ENCODE results near the gene NUP188.

Gene NUP188

DNA sequence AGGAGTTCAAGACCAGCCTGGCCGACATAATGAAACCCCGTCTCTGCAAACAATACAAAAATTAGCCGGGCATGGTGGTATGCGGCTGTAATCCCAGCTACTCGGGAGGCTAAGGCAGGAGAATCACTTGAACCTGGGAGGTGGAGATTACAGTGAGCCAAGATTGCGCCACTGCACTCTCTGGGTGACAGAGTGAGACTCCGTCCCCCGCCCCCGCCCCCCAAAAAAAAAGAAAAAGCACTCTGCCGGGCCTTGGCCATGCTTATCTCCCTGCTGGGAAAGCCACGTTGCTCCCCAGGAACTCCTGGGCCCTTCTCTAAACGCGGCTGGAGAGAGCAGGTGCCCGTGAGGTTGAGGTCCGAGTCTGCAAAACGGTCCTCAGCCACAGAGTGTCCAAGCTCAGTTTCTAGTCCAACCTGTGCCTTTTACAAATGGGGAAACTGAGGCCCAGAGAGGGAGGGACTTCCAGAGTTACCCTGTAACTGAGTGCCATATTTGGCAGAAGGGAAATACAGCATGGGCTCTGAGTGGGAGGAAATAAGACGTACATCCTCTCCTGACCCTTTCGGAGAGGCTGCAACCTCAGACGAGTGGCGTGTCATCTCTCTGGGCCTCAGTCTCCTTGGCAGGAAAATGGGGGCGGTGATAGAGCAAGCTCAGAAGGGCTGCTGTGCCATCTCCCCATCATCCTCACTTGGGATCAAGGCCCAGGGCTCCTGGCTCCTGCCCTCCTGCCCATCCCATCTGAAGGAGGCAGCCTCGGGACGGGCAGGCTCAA is 33.3 kb upstream of the NUP188 start:
- no peak for DNase-seq (ENCODE audit: low read depth)

DNA sequence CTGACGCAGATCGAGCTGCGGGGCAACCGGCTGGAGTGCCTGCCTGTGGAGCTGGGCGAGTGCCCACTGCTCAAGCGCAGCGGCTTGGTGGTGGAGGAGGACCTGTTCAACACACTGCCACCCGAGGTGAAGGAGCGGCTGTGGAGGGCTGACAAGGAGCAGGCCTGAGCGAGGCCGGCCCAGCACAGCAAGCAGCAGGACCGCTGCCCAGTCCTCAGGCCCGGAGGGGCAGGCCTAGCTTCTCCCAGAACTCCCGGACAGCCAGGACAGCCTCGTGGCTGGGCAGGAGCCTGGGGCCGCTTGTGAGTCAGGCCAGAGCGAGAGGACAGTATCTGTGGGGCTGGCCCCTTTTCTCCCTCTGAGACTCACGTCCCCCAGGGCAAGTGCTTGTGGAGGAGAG is 31.3 kb upstream of the NUP188 start:
- DNase-seq (ENCODE audit: low read depth) = no peak

DNA sequence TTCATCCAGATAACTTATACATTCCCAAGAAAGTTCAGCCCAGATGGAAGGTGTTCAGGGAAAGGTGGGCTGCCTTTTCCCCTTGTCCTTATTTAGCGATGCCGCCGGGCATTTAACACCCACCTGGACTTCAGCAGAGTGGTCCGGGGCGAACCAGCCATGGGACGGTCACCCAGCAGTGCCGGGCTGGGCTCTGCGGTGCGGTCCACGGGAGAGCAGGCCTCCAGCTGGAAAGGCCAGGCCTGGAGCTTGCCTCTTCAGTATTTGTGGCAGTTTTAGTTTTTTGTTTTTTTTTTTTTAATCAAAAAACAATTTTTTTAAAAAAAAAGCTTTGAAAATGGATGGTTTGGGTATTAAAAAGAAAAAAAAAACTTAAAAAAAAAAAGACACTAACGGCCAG is 30.8 kb upstream of the NUP188 start:
- no peak for DNase-seq (ENCODE audit: low read depth)

DNA sequence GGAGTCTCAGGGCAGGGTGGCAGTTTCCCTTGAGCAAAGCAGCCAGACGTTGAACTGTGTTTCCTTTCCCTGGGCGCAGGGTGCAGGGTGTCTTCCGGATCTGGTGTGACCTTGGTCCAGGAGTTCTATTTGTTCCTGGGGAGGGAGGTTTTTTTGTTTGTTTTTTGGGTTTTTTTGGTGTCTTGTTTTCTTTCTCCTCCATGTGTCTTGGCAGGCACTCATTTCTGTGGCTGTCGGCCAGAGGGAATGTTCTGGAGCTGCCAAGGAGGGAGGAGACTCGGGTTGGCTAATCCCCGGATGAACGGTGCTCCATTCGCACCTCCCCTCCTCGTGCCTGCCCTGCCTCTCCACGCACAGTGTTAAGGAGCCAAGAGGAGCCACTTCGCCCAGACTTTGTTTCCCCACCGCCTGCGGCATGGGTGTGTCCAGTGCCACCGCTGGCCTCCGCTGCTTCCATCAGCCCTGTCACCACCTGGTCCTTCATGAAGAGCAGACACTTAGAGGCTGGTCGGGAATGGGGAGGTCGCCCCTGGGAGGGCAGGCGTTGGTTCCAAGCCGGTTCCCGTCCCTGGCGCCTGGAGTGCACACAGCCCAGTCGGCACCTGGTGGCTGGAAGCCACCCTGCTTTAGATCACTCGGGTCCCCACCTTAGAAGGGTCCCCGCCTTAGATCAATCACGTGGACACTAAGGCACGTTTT is 30.2 kb upstream of the NUP188 start:
- DNase-seq (ENCODE audit: low read depth) = no peak

DNA sequence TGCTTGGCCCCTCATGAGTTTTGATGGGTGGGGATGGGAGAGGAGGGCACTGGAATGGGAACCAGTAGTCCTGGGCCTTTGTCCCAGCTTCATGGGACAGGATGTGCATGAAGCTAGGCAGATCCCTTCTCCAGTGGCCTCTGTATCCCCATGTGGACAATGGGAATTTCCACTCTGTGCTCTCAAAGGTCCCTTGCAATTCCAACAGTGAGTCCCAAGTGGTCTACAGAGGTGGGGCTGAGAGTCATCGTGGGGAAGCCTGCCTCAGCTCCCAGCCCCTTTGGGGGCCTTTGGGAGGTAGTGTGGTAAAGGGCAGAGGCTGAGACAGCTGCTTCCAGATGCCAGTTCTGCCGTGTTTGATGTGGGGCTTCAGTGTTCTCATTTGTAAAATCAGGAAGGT is 28.6 kb upstream of the NUP188 start:
- DNase-seq (ENCODE audit: low read depth) = no peak

DNA sequence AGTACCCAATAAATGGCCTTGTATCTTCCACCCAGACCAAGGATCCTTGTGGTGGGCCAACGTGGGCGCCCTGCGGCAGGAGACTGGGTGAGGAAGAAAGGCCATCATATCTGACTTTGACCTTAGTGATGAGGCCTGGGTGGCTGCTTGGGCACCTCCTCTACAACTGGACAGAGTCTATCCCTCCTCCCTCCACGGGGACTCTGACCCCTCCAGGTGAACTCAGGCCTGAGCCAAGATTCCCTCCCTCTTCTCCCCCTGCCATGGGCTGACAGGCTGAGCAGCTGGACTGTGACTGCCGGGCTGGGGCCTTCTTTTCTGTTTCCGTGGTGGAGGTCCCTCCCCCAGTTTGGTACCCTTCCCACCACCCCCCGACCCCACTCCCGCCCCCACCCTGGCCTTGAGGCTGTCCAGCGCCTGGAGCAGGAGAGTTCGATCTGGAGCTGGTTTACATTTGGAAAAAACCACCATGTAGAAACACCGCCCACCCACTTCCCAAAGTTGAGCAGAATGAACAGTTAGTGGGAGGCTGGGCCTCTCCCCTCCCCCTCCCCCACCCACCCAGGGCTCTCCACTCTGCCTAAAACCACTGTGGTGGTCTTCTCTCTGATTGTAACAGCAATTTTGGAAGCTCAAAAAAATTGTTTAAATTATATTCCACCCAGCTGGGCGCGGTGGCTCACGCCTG is 28.0 kb upstream of the NUP188 start:
- no peak for DNase-seq (ENCODE audit: low read depth)

DNA sequence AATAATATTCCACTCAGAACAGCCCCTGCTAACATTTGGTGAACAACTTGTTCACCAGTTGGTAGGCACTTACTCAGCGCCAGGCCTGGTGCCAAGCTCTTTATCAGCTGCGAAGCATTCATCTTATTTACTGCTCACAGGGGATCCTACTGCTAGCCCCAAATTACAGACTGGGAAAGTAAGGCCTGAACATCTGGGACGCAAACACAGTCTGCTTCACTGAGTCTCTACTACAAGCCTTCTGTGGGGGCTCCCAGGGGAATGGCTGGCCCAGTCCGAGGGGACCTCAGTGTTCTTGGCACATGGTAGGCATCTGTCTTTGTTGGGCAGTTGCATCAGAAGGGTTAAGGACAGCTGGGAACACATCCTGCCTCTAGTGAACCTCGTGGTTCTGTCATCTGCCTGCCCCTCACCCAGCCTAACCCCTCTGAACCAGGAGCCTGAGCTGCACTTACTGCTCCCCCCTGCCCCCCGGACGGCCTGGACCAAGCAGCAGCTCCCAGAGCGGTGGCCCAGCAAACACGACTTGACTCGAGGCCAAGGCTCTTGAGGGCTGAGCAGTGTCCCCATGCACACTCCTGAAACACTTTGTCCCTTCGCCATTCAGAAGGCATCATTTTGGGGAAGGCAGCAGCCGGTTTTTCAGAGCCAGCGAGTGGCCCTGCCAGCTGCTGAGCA is 27.0 kb upstream of the NUP188 start, which contains the start of gene PHYHD1:
PHYHD1 (plus strand) TSS at position 602 of the 678 bp plus-strand sequence. CDS start 1,342 bp downstream, outside the sequence.
- no peak for DNase-seq (ENCODE audit: low read depth)

DNA sequence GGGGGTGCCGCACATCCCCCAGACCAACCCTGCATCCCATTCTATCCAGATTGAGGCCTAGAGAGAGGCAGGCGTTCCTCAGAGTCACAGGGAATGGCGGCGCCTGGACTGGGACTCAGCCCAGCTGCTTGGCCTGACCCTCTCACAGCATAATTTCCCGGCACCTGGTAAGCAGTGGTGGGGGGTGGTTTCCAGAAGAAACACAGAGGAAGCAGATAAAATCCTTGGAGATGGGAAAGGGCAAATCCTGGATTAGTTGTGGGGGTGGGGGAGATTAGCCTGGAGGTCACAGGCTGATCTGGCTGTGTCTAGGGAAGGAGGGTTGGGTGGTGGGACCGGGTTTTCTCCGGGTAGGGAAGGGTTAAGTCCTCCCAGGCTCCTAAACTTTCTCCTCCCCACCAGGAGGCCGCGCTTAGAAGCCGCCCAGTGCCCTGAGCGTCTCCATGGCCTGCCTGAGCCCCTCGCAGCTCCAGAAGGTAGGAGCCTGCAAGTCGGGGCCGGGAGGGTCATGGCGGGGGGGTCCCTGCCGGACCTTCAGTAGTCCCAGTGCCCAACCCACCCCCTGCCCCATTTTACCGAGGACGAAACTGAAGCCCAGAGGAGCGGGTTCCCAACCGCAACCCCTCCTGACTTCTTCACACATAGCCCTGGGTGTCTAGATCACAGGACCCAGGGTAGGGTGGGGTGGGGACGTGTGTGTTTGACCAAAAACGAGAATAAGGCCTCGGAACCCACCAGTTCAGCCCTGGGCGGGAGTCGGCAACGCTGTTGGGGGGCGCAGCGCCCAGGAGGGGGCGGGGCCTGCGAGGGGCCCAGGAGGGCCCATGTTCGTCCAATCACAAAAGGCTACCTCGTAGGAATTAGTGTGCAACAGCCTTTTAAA is 25.4 kb upstream of the NUP188 start:
- no peak for DNase-seq (ENCODE audit: low read depth)

DNA sequence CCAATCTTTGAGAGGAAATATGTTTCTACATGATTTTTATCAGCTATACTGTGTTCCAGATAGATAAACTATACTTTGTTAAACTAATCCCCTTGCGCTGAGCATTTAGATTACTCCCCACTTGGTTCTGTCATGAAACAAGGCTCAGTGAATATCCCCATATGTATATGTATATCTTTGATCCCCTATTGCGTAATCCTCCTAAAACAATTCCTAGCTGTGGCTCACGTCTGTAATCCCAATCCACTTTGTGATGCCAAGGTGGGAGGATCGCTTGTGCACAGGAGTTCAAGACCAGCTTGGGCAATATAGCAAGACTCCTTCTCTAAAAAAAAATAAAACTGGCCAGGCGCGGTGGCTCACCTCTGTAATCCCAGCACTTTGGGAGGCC is 24.0 kb upstream of the NUP188 start:
- no peak for DNase-seq (ENCODE audit: low read depth)

DNA sequence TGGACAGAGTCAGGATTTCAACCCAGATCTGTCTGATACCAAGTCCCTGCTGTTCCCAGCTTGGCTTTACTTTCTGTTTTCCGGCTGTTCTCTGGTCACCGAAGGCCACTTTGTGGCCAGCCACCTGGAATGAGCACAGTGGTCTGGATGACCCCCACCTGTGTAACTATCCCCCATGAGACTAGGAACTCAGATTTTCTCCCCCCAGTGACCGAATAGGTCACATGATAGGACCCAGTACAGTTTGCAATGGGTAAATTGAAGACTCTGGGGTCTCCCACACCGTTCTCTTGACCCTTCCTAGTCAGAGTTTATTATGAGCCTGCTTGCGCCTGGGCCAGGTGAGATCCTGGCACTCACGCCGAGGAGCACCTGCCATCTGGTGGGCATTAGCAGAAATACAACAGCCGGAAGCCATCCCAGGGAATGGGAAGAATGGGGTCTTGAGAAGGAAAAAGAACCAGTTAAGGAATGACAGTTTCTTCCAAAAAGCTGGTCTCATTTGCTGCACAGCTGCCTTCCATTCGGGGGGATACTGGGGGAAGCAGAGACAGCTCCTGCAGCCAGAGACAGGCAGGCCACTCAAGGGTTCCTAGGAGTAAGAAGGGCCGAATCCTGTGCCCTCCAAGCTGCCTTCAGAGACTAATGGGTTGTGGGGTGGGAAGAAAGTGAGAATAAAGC is 19.6 kb upstream of the NUP188 start:
- peak; percentile 10 for DNase-seq (ENCODE audit: low read depth)

DNA sequence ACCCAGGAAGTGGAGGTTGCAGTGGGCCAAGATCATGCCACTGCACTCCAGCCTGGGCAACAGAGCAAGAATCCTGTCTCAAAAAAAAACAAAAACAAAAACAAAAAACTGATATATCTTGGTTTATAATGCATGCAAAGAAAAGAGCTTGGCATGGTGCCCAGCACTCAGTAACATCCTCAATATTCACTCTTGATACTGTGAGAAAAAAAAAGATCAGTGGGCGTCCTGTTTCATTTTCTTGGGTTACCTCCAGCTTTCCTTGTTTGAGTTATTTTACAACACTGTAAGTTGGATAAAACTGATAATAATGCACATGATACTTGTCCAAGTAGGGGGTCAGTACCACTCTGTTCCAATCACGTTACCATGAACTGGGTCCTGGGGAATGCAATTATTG is 18.9 kb upstream of the NUP188 start:
- DNase-seq (ENCODE audit: low read depth) = no peak

DNA sequence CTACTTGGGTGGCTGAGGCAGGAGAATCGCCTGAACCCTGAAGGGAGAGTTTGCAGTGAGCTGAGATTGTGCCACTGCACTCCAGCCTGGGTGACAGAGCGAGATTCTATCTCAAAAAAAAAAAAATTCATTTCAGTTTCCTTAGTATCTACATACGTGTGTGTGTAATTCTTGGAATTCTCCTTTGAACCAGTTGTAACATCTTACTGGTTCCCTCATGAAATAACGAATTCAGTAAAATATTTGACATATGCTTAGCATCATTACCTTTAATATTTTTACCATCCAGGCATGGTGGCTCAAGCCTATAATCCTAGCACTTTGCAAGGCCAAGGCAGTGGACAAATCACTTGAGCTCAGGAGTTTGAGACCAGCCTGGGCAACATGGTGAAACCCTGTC is 17.9 kb upstream of the NUP188 start:
- no peak for DNase-seq (ENCODE audit: low read depth)

DNA sequence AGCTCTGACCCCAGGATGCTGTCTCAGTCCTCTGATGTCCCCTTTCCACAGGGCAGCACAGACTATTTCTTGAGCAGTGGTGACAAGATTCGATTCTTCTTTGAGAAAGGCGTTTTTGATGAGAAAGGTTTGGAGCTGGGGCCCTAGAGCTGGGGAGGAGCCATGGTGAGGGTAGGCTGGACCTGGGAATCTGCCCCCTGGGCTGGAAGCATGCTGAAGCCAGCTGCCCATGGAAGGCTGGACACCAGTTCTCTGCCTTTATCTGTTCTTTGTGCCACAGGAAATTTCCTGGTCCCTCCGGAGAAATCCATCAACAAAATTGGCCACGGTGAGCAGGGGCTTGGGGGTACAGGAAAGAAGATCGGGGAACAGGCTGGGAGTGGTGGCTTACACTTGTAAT is 13.8 kb upstream of the NUP188 start:
- DNase-seq (ENCODE audit: low read depth) = no peak

DNA sequence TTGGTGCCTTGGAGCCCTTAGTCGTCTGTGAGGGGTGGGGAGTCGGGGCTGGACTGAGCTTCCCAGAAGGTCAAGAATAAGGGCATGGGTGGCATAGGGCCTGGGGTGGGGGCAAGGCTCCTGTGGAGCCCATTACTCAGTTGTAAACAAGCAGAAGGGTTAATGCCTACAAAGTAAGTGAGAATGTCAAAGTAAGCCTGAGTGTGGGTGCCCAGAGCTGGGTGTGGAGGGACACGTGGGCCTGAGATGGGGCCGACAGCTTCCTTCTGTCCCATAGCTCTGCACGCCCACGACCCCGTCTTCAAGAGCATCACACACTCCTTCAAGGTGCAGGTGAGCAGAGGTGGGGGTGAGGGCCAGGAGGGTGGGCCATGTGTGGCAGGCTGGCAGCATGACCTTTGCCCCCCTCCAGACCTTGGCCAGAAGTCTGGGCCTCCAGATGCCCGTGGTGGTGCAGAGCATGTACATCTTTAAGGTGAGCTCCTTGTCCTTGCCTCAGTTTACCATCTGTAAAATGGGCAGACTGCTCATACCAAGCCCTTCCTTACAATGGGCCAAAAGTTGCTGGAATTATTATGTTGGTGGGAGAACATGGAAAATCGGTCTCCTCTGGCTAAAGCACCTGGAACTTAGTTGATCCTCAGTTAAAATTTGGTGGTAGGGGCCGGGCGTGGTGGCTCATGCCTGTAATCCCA is 11.2 kb upstream of the NUP188 start:
- no peak for DNase-seq (ENCODE audit: low read depth)

DNA sequence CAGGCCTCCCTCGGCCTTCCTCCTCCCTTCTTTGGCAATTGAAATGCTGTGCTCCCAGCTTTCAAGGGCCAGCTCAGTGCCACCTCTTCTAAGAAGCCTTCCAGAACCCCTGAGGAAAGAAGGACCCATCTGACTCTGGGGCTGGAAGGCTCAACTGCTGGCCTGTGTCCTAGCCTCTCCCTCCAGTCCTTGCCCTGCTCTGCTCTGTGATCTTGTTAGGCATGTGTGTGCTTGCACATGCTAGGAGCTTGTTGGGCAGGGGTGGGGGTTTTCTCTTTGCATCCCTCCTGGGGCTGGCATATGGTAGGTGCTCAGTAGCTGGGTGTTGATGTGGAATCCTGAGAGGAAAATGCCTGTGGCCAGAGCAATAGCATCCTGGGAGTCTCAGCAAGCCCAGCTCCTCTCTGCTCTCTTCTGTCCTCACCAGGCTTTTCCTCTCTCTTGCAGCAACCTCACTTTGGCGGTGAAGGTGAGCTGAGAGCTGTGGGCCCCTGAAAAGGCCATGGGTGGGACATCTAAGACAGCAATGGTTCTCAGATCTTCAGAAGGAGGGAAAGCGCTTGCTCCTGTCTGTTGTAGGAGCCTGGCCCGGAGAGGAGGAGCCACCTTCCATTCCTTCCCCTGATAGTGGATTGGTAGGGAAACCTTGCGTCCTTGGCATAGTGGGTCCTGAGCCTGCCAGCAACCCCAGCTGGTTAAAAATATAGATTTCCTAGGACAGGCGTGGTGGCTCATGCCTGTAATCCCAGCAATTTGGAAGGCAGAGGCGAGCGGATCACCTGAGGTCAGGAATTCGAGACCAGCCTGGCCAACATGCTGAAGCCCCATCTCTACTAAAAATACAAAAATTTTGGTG is 10.0 kb upstream of the NUP188 start:
- DNase-seq (ENCODE audit: low read depth) = no peak

DNA sequence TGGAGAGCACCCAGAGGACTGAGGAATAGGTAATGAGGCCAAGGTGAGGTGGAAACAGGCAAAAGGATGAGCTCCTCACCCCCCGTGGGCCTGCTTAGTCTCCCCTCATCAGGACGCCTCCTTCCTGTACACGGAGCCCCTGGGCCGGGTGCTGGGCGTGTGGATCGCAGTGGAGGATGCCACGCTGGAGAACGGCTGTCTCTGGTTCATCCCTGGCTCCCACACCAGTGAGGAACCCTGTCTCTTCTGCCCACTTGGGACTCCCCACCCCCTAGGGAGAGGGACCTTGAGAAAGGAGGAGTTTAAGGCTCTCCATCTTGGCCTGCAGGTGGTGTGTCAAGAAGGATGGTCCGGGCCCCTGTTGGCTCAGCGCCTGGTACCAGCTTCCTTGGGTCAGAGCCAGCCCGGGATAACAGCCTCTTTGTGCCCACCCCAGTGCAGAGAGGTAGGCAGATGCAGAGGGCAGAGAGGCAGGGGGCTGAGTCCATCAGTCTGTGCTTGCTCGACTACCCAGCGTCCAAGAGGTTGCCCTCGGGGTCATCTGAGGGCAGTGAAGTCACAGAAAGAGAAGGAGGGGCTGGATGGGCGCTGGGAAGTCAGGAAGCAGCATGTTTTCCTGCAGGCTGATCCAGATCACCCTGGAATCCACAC is 7.1 kb upstream of the NUP188 start:
- no peak for DNase-seq (ENCODE audit: low read depth)

DNA sequence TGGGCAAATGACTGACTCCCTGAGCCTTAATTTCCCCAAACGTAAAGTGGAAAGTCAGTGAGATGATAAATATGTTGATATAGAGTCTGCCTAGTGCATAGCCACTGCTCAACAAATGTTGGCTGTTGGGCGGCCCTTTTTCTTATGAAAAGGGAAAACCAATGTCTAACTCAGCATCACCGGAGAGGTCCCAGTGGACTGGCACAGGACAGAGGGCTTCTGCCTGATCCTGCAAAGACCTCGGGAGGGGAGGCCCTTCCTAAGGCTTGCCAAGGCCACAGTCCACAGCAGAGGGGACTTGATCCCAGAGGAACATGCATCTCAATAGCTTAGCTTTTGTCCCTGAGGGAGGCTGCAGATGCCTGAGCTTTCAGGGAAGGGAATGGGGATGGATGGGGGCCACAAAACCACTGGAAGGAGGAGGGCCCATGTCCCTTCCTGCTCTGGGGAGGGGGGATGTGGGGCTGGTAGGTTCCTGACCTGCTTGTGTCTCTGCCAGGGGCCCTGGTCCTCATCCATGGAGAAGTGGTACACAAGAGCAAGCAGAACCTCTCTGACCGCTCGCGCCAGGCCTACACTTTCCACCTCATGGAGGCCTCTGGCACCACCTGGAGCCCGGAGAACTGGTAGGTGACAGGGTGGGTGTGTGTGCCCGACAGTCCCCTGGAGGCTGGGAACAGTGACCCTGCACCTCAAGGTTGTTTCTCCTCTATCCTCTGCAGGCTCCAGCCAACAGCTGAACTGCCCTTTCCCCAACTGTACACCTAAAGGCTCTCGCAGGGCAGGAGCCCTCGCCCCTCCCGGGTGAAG is 6.3 kb upstream of the NUP188 start:
- DNase-seq (ENCODE audit: low read depth) = no peak

Data from T-helper 22 cell (primary cell).